H1 (cell line): ENCODE measurements around the gene STX18.

Source experiments
- RBBP5 ChIP-seq: IDR thresholded peaks from 2 replicates; pipeline ENCODE4 v1.7.1; 2012; ENCODE audit warnings: low read depth, mild to moderate bottlenecking, inconsistent platforms, low read length, moderate library complexity, borderline replicate concordance
- ZNF274 ChIP-seq: IDR thresholded peaks from 2 replicates; pipeline ENCODE4 v1.7.0; 2012; ENCODE audit warnings: low read length, borderline replicate concordance; ENCODE audit errors: extremely low read depth
- TF ChIP-seq, protein P1 (sequence below), 3 experiments: IDR thresholded peaks; 1 replicate in 2 of 3; 2 replicates in 1 of 3; pipeline versions ENCODE4 v1.5.1 to v1.6.1; 2011; ENCODE audit warnings: low read length in 3 of 3, mild to moderate bottlenecking in 3 of 3, inconsistent platforms in 2 of 3, low read depth in 1 of 3, moderate library complexity in 1 of 3; ENCODE audit not compliant: insufficient read depth in 1 of 3; ENCODE audit errors: control extremely low read depth in 1 of 3

DNA sequence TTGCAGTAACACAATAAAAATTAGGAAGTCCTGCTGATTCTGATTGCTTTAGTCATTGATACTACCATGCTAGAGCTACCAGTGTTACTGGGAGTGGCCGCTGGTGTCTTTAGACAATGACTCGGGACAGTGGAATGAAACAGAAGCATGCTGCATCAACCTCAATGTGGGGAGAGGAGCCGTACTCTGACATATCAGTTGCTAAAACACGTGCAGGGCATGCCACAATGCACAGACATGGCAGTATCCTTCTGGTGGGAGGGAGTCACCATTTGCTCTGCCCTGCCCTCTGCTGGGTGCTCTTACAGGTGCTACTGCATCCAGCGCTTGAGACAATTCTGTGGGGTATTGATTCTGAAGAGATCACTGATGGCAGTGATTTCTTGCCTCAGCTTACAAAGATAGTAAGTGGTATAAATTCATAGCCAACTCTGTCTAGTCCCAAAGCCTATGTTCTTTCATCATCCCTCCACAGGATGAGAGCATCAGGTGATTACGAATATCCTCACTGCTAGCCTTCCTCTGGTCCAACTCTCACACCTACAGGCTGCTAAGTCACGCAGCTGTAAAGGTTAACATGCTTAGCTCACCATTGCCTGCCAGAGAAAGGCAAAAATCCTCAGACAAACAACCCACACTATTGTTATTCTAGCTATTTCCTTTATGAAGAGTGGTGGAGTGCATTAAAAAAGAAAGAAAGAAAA, 111.2 kb downstream of the STX18 start:
- TF ChIP-seq ZNF274: no peak
- no peak for TF ChIP-seq RBBP5
- TF ChIP-seq, protein P1, sequence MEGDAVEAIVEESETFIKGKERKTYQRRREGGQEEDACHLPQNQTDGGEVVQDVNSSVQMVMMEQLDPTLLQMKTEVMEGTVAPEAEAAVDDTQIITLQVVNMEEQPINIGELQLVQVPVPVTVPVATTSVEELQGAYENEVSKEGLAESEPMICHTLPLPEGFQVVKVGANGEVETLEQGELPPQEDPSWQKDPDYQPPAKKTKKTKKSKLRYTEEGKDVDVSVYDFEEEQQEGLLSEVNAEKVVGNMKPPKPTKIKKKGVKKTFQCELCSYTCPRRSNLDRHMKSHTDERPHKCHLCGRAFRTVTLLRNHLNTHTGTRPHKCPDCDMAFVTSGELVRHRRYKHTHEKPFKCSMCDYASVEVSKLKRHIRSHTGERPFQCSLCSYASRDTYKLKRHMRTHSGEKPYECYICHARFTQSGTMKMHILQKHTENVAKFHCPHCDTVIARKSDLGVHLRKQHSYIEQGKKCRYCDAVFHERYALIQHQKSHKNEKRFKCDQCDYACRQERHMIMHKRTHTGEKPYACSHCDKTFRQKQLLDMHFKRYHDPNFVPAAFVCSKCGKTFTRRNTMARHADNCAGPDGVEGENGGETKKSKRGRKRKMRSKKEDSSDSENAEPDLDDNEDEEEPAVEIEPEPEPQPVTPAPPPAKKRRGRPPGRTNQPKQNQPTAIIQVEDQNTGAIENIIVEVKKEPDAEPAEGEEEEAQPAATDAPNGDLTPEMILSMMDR (IDR thresholded peaks at IDR 0.05; ENCODE audit: control extremely low read depth in 1 of 3, insufficient read depth in 1 of 3, low read depth in 1 of 3, low read length in 3 of 3): peak in 2 of 3 experiments; percentile 82 to 98; a peak in 3 of 4 replicates
